Testis (tissue), 2 donors: Measurements from ENCODE around the gene TMEM181.
"Not testable (repeated sequence)": the region's sequence is repeated elsewhere in the genome, so short reads cannot be mapped to it uniquely, and the experiment has no call there.

Experiments used
- POLR2A ChIP-seq: fragments of 450-650 bp; IDR thresholded peaks from one replicate; pipeline ENCODE4 v1.6.1; 2017; ENCODE audit warnings: antibody characterized with exemption, mild to moderate bottlenecking, moderate library complexity
- TF ChIP-seq, protein P1 (sequence below), 3 experiments: fragments of 450-650 bp in 2 of 3; fragments of 200-600 bp in 1 of 3; sonication (generic) in 1 of 3; IDR thresholded peaks; one replicate each; pipeline ENCODE4 v1.5.1; 2016 to 2019; ENCODE audit warnings: antibody characterized with exemption in 3 of 3, mild to moderate bottlenecking in 2 of 3, moderate library complexity in 1 of 3

DNA sequence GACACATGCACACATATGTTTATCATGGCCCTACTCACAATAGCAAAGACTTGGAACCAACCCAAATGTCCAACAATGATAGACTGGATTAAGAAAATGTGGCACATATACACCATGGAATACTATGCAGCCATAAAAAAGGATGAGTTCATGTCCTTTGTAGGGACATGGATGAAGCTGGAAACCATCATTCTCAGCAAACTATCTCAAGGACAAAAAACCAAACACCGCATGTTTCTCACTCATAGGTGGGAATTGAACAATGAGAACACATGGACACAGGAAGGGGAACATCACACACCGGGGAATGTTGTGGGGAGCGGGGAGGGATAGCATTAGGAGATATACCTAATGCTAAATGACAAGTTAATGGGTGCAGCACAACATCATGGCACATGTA, 117.2 kb downstream of the TMEM181 start:
- not testable (repeated sequence) for TF ChIP-seq POLR2A
- TF ChIP-seq, protein P1, sequence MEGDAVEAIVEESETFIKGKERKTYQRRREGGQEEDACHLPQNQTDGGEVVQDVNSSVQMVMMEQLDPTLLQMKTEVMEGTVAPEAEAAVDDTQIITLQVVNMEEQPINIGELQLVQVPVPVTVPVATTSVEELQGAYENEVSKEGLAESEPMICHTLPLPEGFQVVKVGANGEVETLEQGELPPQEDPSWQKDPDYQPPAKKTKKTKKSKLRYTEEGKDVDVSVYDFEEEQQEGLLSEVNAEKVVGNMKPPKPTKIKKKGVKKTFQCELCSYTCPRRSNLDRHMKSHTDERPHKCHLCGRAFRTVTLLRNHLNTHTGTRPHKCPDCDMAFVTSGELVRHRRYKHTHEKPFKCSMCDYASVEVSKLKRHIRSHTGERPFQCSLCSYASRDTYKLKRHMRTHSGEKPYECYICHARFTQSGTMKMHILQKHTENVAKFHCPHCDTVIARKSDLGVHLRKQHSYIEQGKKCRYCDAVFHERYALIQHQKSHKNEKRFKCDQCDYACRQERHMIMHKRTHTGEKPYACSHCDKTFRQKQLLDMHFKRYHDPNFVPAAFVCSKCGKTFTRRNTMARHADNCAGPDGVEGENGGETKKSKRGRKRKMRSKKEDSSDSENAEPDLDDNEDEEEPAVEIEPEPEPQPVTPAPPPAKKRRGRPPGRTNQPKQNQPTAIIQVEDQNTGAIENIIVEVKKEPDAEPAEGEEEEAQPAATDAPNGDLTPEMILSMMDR (IDR thresholded peaks at IDR 0.05): not testable (repeated sequence)
